Endothelial cell of umbilical vein (primary cell): Measurements from ENCODE around the gene CERS5.

Experiments
- CTCF ChIP-seq, 2 donors: IDR thresholded peaks; 1 replicate in 1 of 2; 2 replicates in 1 of 2; pipeline ENCODE4 v1.5.1; 2011; ENCODE audit warnings: low read length in 2 of 2, mild to moderate bottlenecking in 2 of 2, moderate library complexity in 2 of 2, control low read depth in 1 of 2, inconsistent platforms in 1 of 2, low read depth in 1 of 2; ENCODE audit not compliant: insufficient read depth in 1 of 2; ENCODE audit errors: extremely low read depth in 1 of 2
- EZH2 ChIP-seq: IDR thresholded peaks from 2 replicates; pipeline ENCODE4 v1.6.1; 2012; ENCODE audit warnings: borderline replicate concordance, low read depth, mild to moderate bottlenecking, moderate library complexity, low read length, inconsistent platforms; ENCODE audit not compliant: severe bottlenecking
- GATA2 ChIP-seq: IDR thresholded peaks from 2 replicates; pipeline ENCODE4 v1.7.0; 2011; ENCODE audit warnings: low read depth, mild to moderate bottlenecking, moderate library complexity, mixed read lengths, low read length; ENCODE audit not compliant: insufficient read length, insufficient read depth
- MYC ChIP-seq: IDR thresholded peaks from one replicate; pipeline ENCODE4 v1.6.1; 2011; ENCODE audit warnings: mild to moderate bottlenecking, low read depth, low read length
- POLR2A ChIP-seq: IDR thresholded peaks from 2 replicates; pipeline ENCODE4 v1.6.1; 2012; ENCODE audit warnings: low read depth, mild to moderate bottlenecking, control low read depth, low read length
- POLR2AphosphoS5 ChIP-seq: IDR thresholded peaks from 2 replicates; pipeline ENCODE4 v1.6.1; 2012; ENCODE audit warnings: low read depth, mild to moderate bottlenecking, control low read depth, low read length, moderate library complexity; ENCODE audit not compliant: insufficient read depth
- TF ChIP-seq, protein P1 (sequence below): IDR thresholded peaks from 2 replicates; pipeline ENCODE4 v1.6.1; 2011; ENCODE audit not compliant: insufficient read depth, insufficient read length

- no peak for TF ChIP-seq CTCF (IDR thresholded peaks at IDR 0.05; ENCODE audit: extremely low read depth in 1 of 2, insufficient read depth in 1 of 2, low read depth in 1 of 2, low read length in 2 of 2)
- no peak for TF ChIP-seq EZH2
- TF ChIP-seq POLR2A, result no peak
- TF ChIP-seq POLR2AphosphoS5, result no peak
- TF ChIP-seq, protein P1, sequence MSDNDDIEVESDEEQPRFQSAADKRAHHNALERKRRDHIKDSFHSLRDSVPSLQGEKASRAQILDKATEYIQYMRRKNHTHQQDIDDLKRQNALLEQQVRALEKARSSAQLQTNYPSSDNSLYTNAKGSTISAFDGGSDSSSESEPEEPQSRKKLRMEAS, result no peak
- TF ChIP-seq MYC, result no peak
- TF ChIP-seq GATA2, result no peak
Observed at GRCh38 chr12:50102131-50102531, 65.0 kb downstream of the CERS5 start.
